H1 (cell line): Measurements from ENCODE around the gene MTTP. TPM values are rescaled to one million over a fixed set of nuclear protein-coding genes. Genes with fewer than 3 reads are reported as not detected.

Source experiments
- CTCF ChIA-PET: fragments of 300-600 bp; sonication (Branson Sonifier 250); formaldehyde crosslinking; loops from one replicate; lab custom pipeline; 2021; ENCODE audit not compliant: partially characterized antibody; lab: Charles Lee
- POLR2A ChIA-PET: fragments of 300-600 bp; sonication (Branson Sonifier 250); formaldehyde crosslinking; loops from one replicate; lab custom pipeline; 2021; ENCODE audit warnings: inconsistent platforms; ENCODE audit not compliant: partially characterized antibody; lab: Charles Lee
- DNase-seq, 2 experiments: peaks; one replicate each; pipeline versions ENCODE4 v3.0.0 to v3.0.0-alpha.2; 2010 to 2022; ENCODE audit warnings: low spot score in 2 of 2, low read depth in 1 of 2, mixed read lengths in 1 of 2
- FAIRE-seq: peaks from 2 replicates; lab custom pipeline; 2011; peaks lifted over from hg19 to GRCh38; lab: Jason Lieb, UNC
- H2AFZ ChIP-seq: 2 replicates; pipeline ENCODE4 v1.8.1; 2012; ENCODE audit warnings: low read length, inconsistent platforms
- H2AK5ac ChIP-seq: 2 replicates; pipeline ENCODE4 v1.6.1; 2013; ENCODE audit warnings: low read depth, low read length
- H2BK120ac ChIP-seq: replicated peaks from 2 replicates; pipeline ENCODE3; 2013; ENCODE audit warnings: low read depth, low read length, inconsistent platforms
- H2BK12ac ChIP-seq: 2 replicates; pipeline ENCODE4 v1.6.1; 2013; ENCODE audit warnings: low read depth, low read length
- H2BK15ac ChIP-seq: 2 replicates; pipeline ENCODE4 v1.6.1; 2013; ENCODE audit warnings: low read length
- H2BK20ac ChIP-seq: 2 replicates; pipeline ENCODE4 v1.6.1; 2013; ENCODE audit warnings: low read length
- H2BK5ac ChIP-seq: 2 replicates; pipeline ENCODE4 v1.6.1; 2013; ENCODE audit warnings: low read depth, low read length
- H3K14ac ChIP-seq: 2 replicates; pipeline ENCODE4 v1.6.1; 2013; ENCODE audit warnings: inconsistent platforms; ENCODE audit not compliant: insufficient read length
- H3K18ac ChIP-seq: 2 replicates; pipeline ENCODE4 v1.6.1; 2013; ENCODE audit warnings: low read length; ENCODE audit errors: extremely low read depth
- H3K23ac ChIP-seq: 2 replicates; pipeline ENCODE4 v1.6.1; 2013; ENCODE audit warnings: inconsistent platforms; ENCODE audit not compliant: insufficient read length
- H3K23me2 ChIP-seq: 2 replicates; pipeline ENCODE4 v1.6.1; 2013; ENCODE audit warnings: low read depth, low read length
- H3K27ac ChIP-seq: 2 replicates; pipeline ENCODE4 v1.6.1; 2011; ENCODE audit warnings: low read depth, low read length, inconsistent platforms
- H3K27me3 ChIP-seq, 4 experiments: replicated peaks in 1 of 4; 1 replicate in 1 of 4; 2 replicates in 3 of 4; pipeline versions ENCODE4 v1.6.1 to v1.8.1; 2011 to 2013; ENCODE audit warnings: low read length in 3 of 4, mild to moderate bottlenecking in 3 of 4, inconsistent platforms in 2 of 4, mixed read lengths in 2 of 4, moderate library complexity in 1 of 4; ENCODE audit not compliant: control insufficient read depth in 3 of 4, insufficient read depth in 3 of 4; ENCODE audit errors: extremely low read depth in 1 of 4
- H3K36me3 ChIP-seq, 4 experiments: 2 replicates each; pipeline versions ENCODE4 v1.6.1 to v1.8.1; 2011 to 2013; ENCODE audit warnings: mild to moderate bottlenecking in 4 of 4, low read length in 3 of 4, moderate library complexity in 2 of 4, control low read depth in 1 of 4, inconsistent platforms in 1 of 4; ENCODE audit not compliant: insufficient read depth in 4 of 4, control insufficient read depth in 2 of 4
- H3K4ac ChIP-seq: replicated peaks from 2 replicates; pipeline ENCODE3; 2013; ENCODE audit warnings: low read length, low read depth, mixed read lengths, inconsistent platforms; ENCODE audit not compliant: insufficient read length
- H3K4me1 ChIP-seq, 4 experiments: replicated peaks in 1 of 4; 1 replicate in 1 of 4; 2 replicates in 3 of 4; pipeline versions ENCODE4 v1.6.1 to v1.8.1; 2011 to 2013; ENCODE audit warnings: low read length in 3 of 4, inconsistent platforms in 2 of 4, mixed read lengths in 1 of 4; ENCODE audit not compliant: insufficient read depth in 4 of 4, control insufficient read depth in 3 of 4
- H3K4me2 ChIP-seq, 2 experiments: 2 replicates each; pipeline versions ENCODE4 v1.6.1 to v1.8.1; 2011 to 2013; ENCODE audit warnings: low read depth in 2 of 2, low read length in 2 of 2, control low read depth in 1 of 2, inconsistent platforms in 1 of 2, mild to moderate bottlenecking in 1 of 2; ENCODE audit not compliant: insufficient read depth in 1 of 2
- H3K4me3 ChIP-seq, 4 experiments: fragments of 200-600, 300-600 bp in 1 of 4; sonication (generic), shearing (Covaris generic), sonication (Bioruptor Twin) in 1 of 4; 2 replicates each; pipeline versions ENCODE4 v1.5.1 to v1.8.1; 2011 to 2016; ENCODE audit warnings: low read length in 4 of 4, low read depth in 3 of 4, control low read depth in 2 of 4, inconsistent platforms in 2 of 4, mild to moderate bottlenecking in 2 of 4, mixed read lengths in 1 of 4, moderate library complexity in 1 of 4; ENCODE audit not compliant: insufficient read depth in 2 of 4; ENCODE audit errors: extremely low read depth in 1 of 4
- H3K56ac ChIP-seq: replicated peaks from 2 replicates; pipeline ENCODE3; 2013; ENCODE audit warnings: low read depth, mild to moderate bottlenecking, mixed read lengths, low read length, inconsistent platforms; ENCODE audit not compliant: insufficient read length
- H3K79me1 ChIP-seq: 2 replicates; pipeline ENCODE4 v1.6.1; 2013; ENCODE audit warnings: low read depth, low read length, control low read depth
- H3K79me2 ChIP-seq, 2 experiments: 2 replicates each; pipeline versions ENCODE4 v1.6.1 to v1.8.1; 2012 to 2013; ENCODE audit warnings: low read length in 2 of 2, mild to moderate bottlenecking in 2 of 2, inconsistent platforms in 1 of 2; ENCODE audit not compliant: insufficient read depth in 2 of 2, control insufficient read depth in 1 of 2
- H3K9ac ChIP-seq, 4 experiments: replicated peaks in 1 of 4; 1 replicate in 1 of 4; 2 replicates in 3 of 4; pipeline versions ENCODE4 v1.6.1 to v1.8.1; 2011 to 2013; ENCODE audit warnings: low read depth in 3 of 4, low read length in 3 of 4, control low read depth in 2 of 4, mild to moderate bottlenecking in 2 of 4, moderate library complexity in 2 of 4, inconsistent platforms in 1 of 4; ENCODE audit errors: extremely low read depth in 1 of 4
- H3K9me3 ChIP-seq, 2 experiments: 2 replicates each; pipeline versions ENCODE4 v1.6.1 to v1.8.1; 2012 to 2013; ENCODE audit warnings: mild to moderate bottlenecking in 2 of 2, moderate library complexity in 2 of 2, control low read depth in 1 of 2, inconsistent platforms in 1 of 2, low read depth in 1 of 2, low read length in 1 of 2, mixed read lengths in 1 of 2; ENCODE audit not compliant: insufficient read depth in 2 of 2
- H4K20me1 ChIP-seq, 2 experiments: replicated peaks in 1 of 2; 2 replicates each; pipeline versions ENCODE3 to v1.8.1; 2011 to 2013; ENCODE audit warnings: inconsistent platforms in 2 of 2, low read length in 2 of 2, mild to moderate bottlenecking in 1 of 2; ENCODE audit not compliant: insufficient read depth in 2 of 2, control insufficient read depth in 1 of 2
- H4K5ac ChIP-seq: 2 replicates; pipeline ENCODE4 v1.6.1; 2013; ENCODE audit warnings: low read length, low read depth, mixed read lengths, inconsistent platforms; ENCODE audit not compliant: insufficient read length
- H4K8ac ChIP-seq: 2 replicates; pipeline ENCODE4 v1.8.0; 2013; ENCODE audit warnings: mild to moderate bottlenecking, moderate library complexity, low read length, inconsistent platforms; ENCODE audit not compliant: insufficient read depth; ENCODE audit errors: extremely low read depth
- H4K91ac ChIP-seq: replicated peaks from 2 replicates; pipeline ENCODE3; 2013; ENCODE audit warnings: low read length, mixed read lengths, inconsistent platforms; ENCODE audit not compliant: insufficient read length
- BCL11A ChIP-seq, 2 experiments: IDR thresholded peaks; one replicate each; pipeline ENCODE4 v1.6.1; 2011; ENCODE audit warnings: low read depth in 2 of 2, low read length in 2 of 2, mild to moderate bottlenecking in 2 of 2
- CBX5 ChIP-seq: fragments of 300-800, 300-1000 bp; sonication (generic); IDR thresholded peaks from 2 replicates; pipeline ENCODE4 v1.7.1; 2016; ENCODE audit warnings: antibody characterized with exemption, low read length, low read depth
- CHD1 ChIP-seq: IDR thresholded peaks from 2 replicates; pipeline ENCODE4 v1.6.1; 2012; ENCODE audit warnings: low read depth, low read length, improper control_type of control experiment
- CREB1 ChIP-seq: IDR thresholded peaks from 2 replicates; pipeline ENCODE4 v1.6.1; 2012; ENCODE audit warnings: inconsistent platforms
- FOSL1 ChIP-seq: IDR thresholded peaks from 2 replicates; pipeline ENCODE4 v1.6.1; 2011; ENCODE audit warnings: mild to moderate bottlenecking, low read depth, low read length, moderate library complexity; ENCODE audit not compliant: insufficient read depth
- GTF2F1 ChIP-seq: IDR thresholded peaks from 2 replicates; pipeline ENCODE4 v1.6.1; 2012; ENCODE audit warnings: low read depth, low read length, improper control_type of control experiment, borderline replicate concordance
- JUND ChIP-seq: IDR thresholded peaks from 2 replicates; pipeline ENCODE4 v1.6.1; 2011; ENCODE audit warnings: mild to moderate bottlenecking, improper control_type of control experiment, low read length
- POLR2AphosphoS5 ChIP-seq: IDR thresholded peaks from 2 replicates; pipeline ENCODE4 v1.6.1; 2011; ENCODE audit warnings: low read depth, low read length
- SP2 ChIP-seq: IDR thresholded peaks from 2 replicates; pipeline ENCODE4 v1.6.1; 2012; ENCODE audit warnings: mild to moderate bottlenecking, low read length, inconsistent platforms
- ZNF274 ChIP-seq: IDR thresholded peaks from 2 replicates; pipeline ENCODE4 v1.7.0; 2012; ENCODE audit warnings: low read length, borderline replicate concordance; ENCODE audit errors: extremely low read depth
- WGBS, 2 experiments: shearing (Covaris generic) in 1 of 2; methylation state at CpG; one replicate each; pipeline versions ENCODE4 v1.1.6 to v1.1.7; 2013 to 2015; ENCODE audit warnings: low lambda C conversion rate in 2 of 2, mixed read lengths in 2 of 2, inconsistent platforms in 1 of 2, low coverage in 1 of 2, missing lambda C conversion rate in 1 of 2; ENCODE audit not compliant: insufficient replicate concordance in 2 of 2, insufficient coverage in 1 of 2, insufficient read length in 1 of 2; ENCODE audit errors: extremely low coverage in 1 of 2, missing lambda C conversion rate in 1 of 2; 5-methylcytosine and 5-hydroxymethylcytosine counted together
- polyA plus RNA-seq, 7 experiments: library from polyadenylated mRNA; depleted of rRNA in 3 of 7; stranded (reverse) in 5 of 7; unstranded in 2 of 7; fragments of >200 nt in 5 of 7; fragments of 200-250 nt in 2 of 7; gene quantifications; 1 replicate in 5 of 7; 2 replicates in 1 of 7; 4 replicates in 1 of 7; pipeline versions ENCODE4 v1.2.1 to v1.2.3, GENCODE V29; 2011 to 2013; ENCODE audit warnings: missing spikeins in 2 of 7, mixed read lengths in 2 of 7
- total RNA-seq: library from RNA; stranded (reverse); fragmentation: NEBNext Ultra II Directional; extraction: Animal tissue kit (Norgen Biotek cat#: 25700); gene quantifications from 2 replicates; pipeline ENCODE4 v1.2.1, GENCODE V29; 2021

Gene MTTP
- total and polyA plus RNA-seq, 2 of the 8 experiments (the other 6 are each of a cell fraction or from before 2014, with no cell fraction given), result 0.12 to 0.26 TPM

DNA sequence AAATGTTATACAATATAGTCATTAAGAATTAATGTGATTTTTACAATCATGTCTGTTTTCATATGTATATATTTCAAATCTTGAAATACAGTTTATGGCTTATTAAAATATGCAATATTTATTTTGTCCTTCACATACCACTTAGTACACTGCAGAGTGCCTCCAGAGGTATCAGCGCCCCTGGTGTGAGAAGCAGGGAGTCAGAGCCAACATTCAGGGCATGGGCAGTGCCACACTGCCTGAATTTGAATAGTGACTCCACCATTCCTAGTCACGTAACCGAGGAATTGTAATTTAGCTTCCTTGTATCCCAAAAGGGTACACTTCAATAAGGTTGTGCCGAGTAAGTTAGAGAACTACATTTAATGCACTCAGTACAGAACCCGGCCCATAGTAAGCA, 87.3 kb downstream of the MTTP start:
- H3K9me3 ChIP-seq, result no peaks in the 10 kb centered on the region
- H4K5ac ChIP-seq, result no peak overlapping the region
- H3K79me2 ChIP-seq, result no peaks in the 10 kb centered on the region
- H3K27me3 ChIP-seq, result no peaks in the 10 kb centered on the region
- no peak overlapping the region for H3K4me2 ChIP-seq
- H3K36me3 ChIP-seq, result no peaks in the 10 kb centered on the region
- no peak overlapping the region for H3K4ac ChIP-seq
- no peak overlapping the region for H2BK20ac ChIP-seq
- H3K23me2 ChIP-seq, result no peaks in the 10 kb centered on the region
- no peaks in the 10 kb centered on the region for H4K20me1 ChIP-seq
- no peak overlapping the region for H4K91ac ChIP-seq
- H2AK5ac ChIP-seq, result no peak overlapping the region
- H3K4me1 ChIP-seq, result 0 out of 7 replicates have a peak, but pooled peaks cover 0 to 2% (median 0%) of the 10 kb centered on the region in 4 experiments
- FAIRE-seq (no peak), DNase-seq (no peak)
- H2AFZ ChIP-seq, result no peak overlapping the region
- no peak overlapping the region for H3K56ac ChIP-seq
- no peak overlapping the region for H3K14ac ChIP-seq
- no peak overlapping the region for H3K27ac ChIP-seq
- H3K23ac ChIP-seq, result no peak overlapping the region
- 91% methylated on average over 5 of the region's 5 CpGs; no CpG with 5 or more reads in 1 of the 2 experiments for WGBS, 2 experiments
- TF ChIP-seq POLR2AphosphoS5, result no peak
- TF ChIP-seq SP2, result no peak
- TF ChIP-seq CHD1, result no peak
- no peak for TF ChIP-seq CREB1
- TF ChIP-seq CBX5, result no peak
- TF ChIP-seq FOSL1, result no peak
- TF ChIP-seq ZNF274, result no peak
- TF ChIP-seq JUND, result no peak
- TF ChIP-seq BCL11A (IDR thresholded peaks at IDR 0.05; ENCODE audit: low read depth in 2 of 2, low read length in 2 of 2), result no peak
- no peak for TF ChIP-seq GTF2F1
- no peak overlapping the region for H3K18ac ChIP-seq
- H3K9ac ChIP-seq, result no peak overlapping the region
- ChIA-PET CTCF (interaction anchor here (1.9 kb wide), 1 partner anchor 9 kb away, joined by 4 read pairs; no protein-coding TSS in a partner anchor), POLR2A (no interaction called here)
- H3K79me1 ChIP-seq, result no peaks in the 10 kb centered on the region
- no peak overlapping the region for H2BK120ac ChIP-seq
- H2BK12ac ChIP-seq, result no peak overlapping the region
- H3K4me3 ChIP-seq, result no peak overlapping the region
- H4K8ac ChIP-seq, result no peak overlapping the region
- no peak overlapping the region for H2BK5ac ChIP-seq
- H2BK15ac ChIP-seq, result no peak overlapping the region
